HG03196 (cell line): Measurements from ENCODE around the gene TMTC1.

Source experiments
- ATAC-seq: cut with Tn5 transposase; IDR thresholded peaks from one replicate; pipeline ENCODE4 v1.9.1; 2021; ENCODE audit not compliant: unreplicated experiment

The TMTC1 gene

DNA sequence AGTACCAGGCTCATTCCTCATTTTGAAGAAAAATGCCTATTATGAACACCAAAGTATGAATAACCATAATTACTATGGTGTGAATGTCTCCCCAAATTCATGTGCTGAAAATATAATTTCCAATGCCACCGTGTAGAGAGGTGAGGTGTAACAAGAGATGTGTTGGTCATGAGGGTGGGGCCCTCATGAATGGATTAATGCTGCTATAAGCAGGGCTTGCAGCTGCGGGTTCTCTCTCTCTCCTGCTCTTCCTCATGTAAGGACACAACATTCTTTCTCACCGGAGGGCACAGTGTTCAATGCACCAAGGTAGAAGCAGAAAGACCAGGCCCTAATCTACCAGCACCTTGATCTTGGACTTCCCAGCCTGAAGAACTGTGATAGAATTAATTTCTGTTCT is 70.0 kb downstream of the TMTC1 start:
- no peak for ATAC-seq

GRCh38 chr12:29711381-29711780 is 72.4 kb downstream of the TMTC1 start:
- no peak for ATAC-seq

DNA sequence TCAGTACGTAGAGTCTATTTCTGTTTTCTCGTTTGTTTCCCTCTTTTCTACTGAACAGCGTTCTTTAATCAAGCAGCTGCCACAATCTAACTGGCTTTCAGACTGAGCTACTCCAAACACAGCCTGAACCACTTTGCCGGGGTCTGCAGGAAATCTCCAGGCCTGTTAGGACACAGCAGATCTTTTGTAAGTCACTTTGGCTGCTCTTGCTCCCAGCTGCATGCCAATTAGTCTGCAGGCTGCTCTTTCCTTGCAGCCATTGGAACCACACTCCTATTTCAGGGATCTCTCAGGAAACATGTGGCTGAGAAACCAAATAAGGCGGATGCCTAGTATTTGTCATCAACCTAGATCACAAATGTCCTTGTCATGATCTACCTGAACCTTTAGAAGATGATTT is 73.6 kb downstream of the TMTC1 start:
- ATAC-seq = no peak

DNA sequence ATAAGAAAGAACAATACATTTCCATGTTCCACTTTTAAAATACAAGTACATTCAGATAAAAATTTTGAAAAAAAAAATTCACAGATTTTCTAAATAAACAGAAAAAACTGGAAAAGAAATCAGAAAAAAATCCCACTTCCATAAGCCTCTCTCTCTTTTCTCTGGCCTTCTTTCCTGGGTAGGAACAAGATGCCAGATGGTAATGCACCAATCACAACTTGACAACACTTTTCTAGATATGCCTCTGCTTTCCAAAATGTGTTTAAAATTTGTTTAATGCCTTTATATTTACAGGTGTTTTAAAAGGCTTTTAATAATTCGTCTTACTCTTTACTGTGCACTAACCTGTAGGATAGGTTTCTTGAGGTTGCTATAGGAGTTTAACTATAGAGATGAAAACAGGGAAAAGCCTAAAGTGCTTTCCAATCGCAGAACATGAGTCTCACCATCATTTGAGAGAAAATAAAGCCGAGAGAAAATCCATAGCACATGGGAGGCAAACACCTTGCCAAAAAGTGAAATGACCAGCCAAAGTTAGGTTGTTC is 74.2 kb downstream of the TMTC1 start:
- no peak for ATAC-seq

DNA sequence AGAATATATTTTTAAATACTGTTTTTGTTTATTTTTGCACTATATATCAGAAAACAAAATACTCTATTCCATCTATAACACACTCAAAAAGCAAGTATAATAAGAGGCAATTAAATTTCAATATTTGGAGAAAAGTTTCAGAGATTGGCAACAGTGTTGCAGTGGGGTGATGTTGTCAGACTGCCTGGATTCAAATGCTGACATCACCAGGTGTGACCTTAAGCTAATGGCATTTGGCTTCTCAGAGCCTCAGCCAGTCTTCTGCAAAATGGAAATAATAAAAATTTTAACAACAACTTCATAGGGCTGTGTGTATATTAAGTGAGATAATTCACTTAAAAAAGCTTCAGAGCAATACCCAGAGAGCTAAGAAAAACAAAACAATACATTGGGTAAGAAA is 74.7 kb downstream of the TMTC1 start:
- no peak for ATAC-seq

GRCh38 chr12:29707846-29708245 is 75.9 kb downstream of the TMTC1 start:
- no peak for ATAC-seq

- no peak for ATAC-seq
These were observed 77.4 kb downstream of the TMTC1 start for GRCh38 chr12:29706311-29706710.

DNA sequence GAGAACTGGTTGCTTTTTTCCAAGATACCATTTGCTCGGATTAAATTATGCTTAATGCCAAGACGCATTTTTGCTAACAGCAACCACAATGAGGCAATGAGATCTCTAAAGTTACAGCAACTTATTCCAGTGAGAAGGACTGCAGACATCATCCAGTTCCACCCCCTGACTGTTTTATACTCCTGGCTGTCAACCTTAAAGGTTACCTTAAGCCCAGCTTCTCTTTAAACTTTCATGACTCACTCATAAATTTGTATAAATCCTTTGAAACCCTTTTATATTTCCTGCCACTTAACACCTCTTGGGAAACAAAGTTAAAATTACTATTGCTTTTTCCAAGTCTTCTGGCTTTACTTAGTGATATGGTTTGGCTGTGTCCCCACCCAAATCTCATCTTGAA is 80.2 kb downstream of the TMTC1 start:
- ATAC-seq = no peak

DNA sequence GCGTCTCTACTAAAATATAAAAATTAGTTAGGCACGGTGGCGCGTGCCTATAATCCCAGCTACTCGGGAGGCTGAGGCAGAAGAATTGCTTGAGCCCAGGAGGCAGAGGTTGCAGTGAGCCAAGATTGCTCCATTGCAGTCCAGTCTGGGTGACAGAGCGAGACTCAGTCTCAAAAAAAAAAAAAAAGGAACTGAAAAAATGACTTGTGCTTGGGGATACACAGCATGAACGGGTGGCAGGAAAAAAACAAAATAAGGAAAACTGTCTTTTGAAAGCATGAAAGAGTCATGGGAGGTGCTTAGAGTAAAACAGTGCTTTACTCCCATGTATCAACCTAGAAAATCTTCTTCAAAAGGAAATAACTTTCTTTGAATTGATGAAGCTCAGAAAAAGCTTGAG is 80.8 kb downstream of the TMTC1 start:
- no peak for ATAC-seq

DNA sequence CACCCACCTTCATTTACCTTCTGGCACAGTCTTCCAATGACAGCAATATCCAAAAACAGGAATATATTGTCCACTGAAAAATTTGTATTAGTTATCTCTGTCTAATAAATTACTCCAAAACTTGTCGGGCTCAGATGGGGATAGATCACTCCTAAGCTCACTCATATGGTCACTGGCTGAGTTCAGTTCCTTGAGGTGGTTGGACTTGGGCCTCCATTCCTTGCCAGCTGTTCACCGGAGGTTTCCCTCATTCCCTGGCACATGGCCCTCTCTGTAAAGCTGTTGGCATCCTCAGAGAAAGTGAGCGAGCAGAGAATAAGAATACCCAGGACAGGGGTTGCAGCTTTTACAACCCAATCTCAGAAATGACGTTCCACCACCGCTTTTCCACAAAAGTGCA is 81.5 kb downstream of the TMTC1 start:
- ATAC-seq = no peak

DNA sequence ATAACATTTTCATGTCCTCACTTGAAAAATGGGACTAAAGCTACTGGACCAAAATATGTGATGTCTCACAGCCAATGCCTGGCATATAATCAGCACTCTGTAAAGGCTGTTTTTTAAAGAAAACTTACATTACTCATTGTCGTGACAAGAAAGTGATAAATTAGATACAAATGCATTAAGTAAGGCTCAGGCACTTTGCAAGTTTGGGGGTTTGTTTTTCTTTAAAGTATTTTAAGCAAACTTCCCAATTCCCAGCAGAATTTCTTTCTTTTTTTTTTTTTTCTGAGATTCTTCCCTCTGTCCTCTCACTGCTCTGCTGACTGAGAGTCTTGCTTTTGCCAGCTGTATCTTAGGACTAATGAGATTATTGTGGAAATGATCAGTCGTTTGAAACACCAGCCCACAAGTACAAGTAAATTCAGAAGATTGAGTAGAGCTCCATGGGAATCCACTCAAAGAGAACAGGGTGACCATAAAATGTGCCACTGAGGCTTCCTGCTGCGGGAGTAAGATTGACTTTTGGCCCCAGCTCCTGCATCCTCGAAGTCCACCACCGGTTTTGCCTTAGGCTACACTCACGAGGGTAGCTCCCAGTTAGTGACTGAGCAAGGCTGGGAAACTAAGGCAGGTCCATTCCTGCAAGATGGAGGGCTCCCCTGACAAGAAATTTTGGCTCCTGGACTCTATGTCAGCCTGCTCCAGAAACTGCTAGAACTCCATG is 82.8 kb downstream of the TMTC1 start:
- no peak for ATAC-seq

GRCh38 chr12:29698756-29699155 is 85.0 kb downstream of the TMTC1 start:
- ATAC-seq = no peak

DNA sequence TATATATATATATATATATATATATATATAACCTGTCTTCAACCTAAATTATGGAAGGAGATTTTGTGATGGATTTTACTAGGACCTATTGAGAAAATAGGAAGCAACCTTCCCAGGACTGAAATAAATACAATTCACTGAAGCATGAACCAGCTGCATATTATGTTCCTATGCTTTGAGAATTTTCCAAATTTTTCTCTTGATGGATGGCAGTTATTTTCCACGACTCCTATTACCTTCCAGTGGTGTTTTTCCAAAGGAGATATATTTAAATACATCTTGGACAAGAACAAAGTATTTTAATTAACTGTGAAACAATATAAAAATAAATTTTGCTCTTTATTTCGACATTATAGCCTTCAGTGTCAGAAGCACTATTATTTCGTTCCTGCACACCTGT is 87.9 kb downstream of the TMTC1 start:
- no peak for ATAC-seq

GRCh38 chr12:29695026-29695425 is 88.7 kb downstream of the TMTC1 start:
- no peak for ATAC-seq

DNA sequence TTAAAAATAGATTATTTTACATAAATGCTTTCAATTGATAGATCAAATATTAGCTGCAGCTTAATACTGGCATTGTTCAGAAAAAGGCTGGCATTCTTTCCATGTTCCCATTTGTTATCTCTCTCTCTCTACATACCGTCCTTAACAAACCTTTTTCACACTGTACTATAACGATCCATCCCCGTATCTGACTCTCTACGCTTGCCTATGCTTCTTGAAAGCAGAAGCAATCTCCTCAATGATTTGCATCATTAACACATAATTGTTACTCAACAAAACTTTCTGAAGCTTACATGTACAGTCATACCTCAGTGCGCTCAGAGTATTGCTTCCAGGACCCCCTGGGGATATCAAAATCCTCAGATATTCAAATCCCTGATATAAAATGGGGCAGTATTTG is 89.7 kb downstream of the TMTC1 start:
- ATAC-seq = no peak

DNA sequence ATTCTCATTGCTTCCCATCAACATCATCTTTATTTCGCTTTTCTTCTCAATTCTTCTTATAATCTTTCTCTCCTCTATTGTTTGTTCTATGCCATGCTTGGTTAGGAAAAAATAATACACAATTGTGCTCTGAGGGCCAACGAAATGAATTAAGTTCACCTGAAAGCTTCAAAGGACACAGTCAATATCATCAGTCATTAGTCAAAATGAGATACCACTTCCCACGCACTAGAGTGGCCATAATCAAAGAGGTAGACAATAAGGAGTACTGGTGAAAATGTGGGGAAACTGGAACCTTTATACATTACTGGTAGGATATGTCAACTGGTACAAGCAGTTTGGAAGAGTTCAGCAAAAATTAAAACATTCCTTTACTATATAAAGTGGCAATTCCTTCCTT is 91.5 kb downstream of the TMTC1 start:
- ATAC-seq = no peak

DNA sequence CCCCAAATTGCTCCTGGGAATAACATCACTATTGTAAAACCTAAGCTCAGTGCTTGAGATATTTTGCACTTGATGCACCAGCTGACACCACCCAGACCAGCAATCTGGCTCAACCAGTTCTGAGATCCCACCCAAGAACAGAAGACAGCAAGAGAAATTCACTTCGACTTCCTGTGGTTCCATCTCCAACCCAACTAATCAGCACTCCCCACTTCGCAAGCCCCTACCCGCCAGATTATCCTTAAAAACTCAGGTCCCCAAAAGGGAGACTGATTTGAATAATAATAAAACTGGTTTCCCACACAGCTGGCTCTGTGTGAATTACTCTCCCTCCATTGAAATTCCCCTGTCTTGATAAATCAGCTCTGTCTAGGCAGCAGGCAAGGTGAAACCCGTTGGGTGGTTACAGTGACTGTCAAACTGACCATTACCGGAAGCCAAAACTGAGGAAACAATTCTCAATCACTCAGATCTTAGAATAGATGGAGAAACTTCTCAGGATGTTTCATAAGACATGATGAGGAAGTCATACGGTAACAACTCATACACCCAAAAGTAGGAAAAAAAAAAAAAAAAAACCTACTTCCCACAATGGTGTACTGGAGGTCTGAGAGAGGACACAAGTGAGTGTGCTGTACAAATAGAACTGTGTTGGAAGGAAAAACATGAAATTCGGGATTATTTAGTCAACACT is 92.4 kb downstream of the TMTC1 start:
- ATAC-seq = no peak

- ATAC-seq = no peak
These were observed 93.0 kb downstream of the TMTC1 start for GRCh38 chr12:29690728-29691127.

DNA sequence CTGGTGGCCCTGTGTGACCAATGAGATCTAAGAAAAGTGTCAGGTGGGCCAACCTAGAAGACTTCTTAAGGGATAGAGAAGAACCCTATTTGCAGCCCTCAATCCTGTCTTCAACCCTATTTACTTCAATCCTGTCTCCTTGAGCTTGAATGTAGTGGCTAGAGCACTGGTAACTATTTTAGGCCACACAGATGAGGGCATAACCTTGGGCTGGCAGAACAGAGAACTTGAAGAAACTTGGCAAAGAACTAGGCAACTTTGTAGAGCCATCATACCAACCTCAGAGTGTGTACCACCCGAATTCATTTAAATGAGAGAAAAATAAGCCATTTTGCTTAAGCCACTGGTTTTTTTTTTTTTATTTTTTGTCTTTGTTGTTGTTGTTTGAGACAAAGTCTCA is 94.8 kb downstream of the TMTC1 start:
- no peak for ATAC-seq

DNA sequence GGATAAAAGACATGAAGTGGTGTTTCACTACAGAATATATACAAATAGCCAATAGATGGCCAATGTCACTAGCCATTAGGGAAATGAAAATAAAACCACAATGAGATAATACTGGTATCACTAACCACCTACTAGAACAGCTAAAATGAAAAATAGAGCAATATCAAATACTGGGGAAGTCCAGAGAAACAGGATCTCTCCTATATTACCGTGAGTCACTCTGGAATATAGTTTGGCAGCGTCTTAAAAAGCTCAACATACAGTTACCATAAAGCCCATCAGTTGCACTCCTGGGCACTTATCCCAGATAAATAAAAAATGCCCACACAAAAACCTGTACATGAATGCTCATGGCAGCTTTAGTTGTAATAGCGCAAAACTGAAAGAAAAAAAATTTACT is 101.7 kb downstream of the TMTC1 start:
- no peak for ATAC-seq

DNA sequence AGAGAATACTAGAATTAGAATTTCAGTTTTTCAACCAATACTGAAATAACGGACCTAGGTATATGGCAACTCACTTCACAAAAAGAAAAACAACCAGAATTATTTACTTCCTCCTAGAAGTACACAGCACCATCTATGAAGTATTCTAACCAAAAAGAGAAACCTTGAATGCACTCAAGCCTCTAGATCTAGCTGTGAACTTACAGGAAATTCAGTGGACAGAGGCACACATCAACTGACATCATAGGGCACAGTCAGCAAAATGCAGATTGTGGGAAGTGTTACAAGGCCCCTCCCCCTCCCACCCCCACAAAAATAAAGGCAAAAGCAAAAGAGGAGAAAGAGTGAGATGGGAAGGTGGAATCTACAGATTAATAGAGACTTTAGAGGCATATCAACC is 102.4 kb downstream of the TMTC1 start:
- ATAC-seq = no peak

DNA sequence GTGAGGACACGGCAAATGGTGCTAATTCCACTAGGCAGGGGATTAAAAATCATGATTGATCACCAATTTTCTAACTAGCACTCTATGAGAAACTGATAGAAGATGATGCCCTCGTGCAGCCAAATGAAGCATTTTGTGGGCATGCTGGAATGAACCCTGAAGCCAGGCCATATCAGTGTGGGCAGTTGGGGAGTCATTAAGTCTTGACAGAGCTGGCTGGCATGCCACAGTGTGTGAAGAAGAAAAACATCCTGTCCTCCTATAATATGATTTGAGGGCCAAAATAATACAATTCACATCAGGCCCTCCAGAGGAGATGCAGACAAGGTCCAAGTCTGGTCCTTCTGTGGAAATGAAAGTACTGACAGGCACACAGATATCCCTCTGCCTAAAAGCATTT is 107.1 kb downstream of the TMTC1 start:
- no peak for ATAC-seq

DNA sequence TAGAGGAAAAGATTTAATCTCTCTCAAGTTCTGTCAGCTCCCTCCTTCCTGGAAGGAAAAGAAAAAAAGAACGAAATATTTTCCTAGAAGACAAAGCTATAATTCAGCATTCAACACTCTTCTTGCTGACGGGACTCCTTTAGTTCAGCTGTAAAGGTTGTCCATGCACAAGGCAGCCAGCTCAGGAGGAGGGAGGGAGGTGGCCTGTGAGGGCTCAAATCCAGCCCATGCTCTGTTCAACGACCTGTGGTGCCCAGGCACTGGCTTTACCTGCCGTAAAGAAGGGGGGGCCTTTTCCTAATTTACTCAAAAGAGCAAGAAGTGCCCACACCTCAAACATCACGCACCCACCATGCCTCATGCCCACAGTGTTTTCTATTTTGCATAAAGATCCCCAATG is 109.3 kb downstream of the TMTC1 start:
- no peak for ATAC-seq
